GM18868 (cell line): ENCODE data around the gene MXI1.
"Not testable (repeated sequence)": the region's sequence is repeated elsewhere in the genome, so short reads cannot be mapped to it uniquely, and the experiment has no call there.

Source experiments
- ATAC-seq: cut with Tn5 transposase; IDR thresholded peaks from one replicate; pipeline ENCODE4 v1.9.1; 2021; ENCODE audit warnings: mild to moderate bottlenecking, moderate library complexity; ENCODE audit not compliant: unreplicated experiment

MXI1 gene

GRCh38 chr10:110311357-110311949 is 104.0 kb downstream of the MXI1 start:
- ATAC-seq, result no peak

DNA sequence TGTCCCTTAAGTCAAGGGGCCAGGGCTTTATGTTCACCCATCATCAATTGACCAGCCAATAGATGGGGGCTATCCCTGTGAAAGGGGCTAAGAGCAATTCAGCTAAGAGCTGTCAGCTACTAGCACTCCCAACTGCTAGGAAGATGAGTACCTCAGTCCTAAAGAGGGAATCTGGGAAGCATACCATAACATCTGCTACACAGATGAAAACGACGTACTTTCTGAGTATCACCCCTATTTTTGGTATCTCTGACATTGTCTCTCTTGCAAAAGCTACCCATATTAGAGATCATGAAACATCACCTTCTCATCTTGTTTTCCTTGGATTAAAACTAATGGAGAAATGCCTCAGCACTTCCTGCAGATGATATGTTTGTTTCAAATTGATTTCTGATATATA is 104.8 kb downstream of the MXI1 start:
- ATAC-seq, result no peak

GRCh38 chr10:110313674-110314073 is 106.3 kb downstream of the MXI1 start:
- no peak for ATAC-seq

DNA sequence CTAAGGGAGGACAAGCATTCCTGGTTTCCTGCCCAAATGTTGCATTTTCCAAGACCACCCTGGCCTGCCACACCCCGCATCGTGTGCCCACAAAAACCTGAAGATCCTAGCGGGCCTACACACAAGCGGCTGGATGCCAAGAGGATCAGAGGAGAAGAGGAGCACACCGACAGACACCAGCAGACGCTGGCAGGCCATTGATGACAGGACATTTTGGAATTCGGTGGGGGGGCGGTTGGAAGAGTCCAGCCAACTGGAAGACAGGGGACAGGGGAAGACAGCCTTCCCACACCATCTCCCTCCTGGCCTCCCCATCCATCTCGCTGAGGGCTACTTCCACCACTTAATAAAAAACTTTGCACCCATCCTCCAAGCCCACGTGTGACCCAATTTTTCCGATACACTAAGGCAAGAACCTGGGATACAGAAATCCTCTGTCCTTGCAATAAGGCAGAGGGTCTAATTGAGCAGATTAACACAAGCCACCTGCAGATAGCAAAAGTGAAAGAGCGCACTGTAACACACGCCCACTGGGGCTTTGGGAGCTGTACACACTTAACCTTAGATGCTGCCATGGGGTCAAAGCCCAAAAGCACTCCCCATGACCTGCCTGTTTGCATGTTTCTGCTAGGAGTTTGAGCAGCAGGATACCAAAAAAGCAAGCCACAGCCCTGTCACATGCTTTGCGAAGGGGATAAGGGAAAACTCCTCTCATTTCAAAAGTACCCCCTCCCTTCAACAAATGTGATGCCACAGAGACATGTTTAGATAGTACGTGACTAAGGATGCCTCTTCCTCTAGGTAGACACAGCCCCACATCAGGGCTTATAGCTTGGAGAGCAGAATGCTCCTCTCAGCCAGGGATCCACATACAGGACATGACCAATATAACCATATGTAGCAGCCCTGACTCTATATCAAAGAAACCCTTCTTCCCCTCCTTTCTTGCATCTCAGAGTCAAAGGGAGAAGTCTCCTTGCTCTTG is 110.8 kb downstream of the MXI1 start:
- peak; percentile 64 for ATAC-seq

DNA sequence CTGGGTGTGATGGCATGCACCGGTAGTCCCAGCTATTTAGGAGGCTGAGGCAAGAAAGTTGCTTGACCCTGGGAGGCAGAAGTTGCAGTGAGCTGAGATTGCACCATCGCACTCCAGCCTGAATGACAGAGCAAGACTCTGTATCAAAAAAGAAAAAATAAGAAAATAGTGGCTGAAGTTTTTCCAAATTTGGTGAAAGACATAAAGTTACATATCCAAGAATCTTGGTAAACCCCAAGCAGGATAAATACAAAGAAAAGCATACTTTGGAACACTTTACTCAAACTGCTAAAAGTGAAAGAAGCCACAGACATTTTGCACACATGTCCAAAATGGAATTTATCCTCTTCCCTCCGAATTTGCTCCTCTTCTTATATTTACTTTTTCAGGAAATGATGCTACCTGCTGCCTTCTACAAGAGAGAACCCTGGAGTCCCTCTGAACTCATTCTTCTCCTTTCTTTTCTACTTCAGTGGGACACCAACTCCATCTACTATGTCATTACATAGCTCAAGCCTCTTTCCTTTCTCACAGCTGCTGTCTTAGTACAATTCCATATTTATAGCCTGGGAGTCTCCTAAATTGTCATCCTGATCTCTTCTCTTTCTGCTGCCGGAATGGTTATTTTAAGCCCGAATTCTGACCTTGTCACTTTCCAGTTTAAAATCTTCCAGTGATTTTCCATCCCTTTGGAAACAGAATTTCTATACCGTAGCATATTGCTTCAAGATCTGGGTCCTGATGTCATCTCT is 114.6 kb downstream of the MXI1 start:
- ATAC-seq, result no peak

- ATAC-seq, result no peak
These were observed 116.1 kb downstream of the MXI1 start for GRCh38 chr10:110323503-110323902.

DNA sequence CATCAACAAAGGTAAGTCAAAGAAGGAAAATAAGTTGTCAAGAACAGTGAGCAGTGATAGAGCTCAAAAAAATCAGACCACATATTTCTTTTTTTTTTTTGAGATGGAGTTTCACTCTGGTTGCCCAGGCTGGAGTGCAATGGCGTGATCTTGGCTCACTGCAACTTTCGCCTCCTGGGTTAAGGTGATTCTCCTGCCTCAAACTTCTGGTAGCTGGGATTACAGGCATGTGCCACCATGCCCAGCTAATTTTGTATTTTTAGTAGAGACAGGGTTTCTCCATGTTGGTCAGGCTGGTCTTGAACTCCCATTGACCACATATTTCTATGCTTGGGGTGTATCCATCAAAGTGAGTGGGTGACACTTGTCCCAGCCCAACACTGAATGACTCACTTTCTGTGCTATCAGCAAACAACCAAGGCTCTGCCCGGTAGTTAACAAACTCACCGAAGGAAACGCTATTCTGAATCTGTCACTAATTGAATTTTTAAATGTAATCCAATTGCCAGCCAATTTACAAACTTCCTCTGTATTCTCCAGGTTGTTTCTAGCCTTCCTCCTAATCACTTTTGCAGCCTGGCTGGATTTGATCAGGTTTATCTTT is 116.9 kb downstream of the MXI1 start:
- peak; percentile 77 for ATAC-seq

GRCh38 chr10:110324805-110325280 is 117.4 kb downstream of the MXI1 start:
- ATAC-seq, result peak; percentile 74

DNA sequence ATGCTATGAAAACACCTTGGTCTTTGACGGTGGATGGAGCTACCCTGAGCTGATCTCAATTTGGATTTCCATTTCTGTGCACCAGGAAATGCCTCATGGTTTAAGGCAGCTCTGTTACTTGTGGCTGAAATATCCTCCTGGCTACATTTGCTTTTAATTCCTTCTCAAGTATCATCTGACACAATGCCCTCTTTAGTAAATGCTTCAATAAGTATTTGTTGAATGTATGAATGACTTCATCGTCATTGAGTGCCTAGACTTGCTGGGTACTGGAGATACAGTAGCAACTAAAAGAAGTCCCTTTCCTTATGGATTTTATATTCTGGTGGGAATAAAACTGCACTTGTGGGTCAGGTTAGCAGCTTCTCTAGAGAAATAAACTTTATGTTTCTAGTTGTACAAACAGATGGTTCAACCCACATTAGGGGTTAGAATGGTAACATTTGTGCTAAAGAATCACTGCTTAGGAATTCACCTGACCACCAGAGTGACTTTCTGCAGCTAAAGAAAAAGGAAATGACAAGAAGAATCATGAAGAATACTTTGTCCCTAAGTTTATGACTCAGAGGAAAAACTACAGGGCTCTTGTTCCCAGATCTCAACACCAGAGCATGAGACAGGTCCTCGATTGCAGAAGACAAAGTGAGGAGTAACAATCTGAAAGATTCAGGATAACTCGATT is 119.1 kb downstream of the MXI1 start:
- peak; percentile 44 for ATAC-seq

- ATAC-seq, result no peak
These were observed 120.0 kb downstream of the MXI1 start for GRCh38 chr10:110327262-110327914.

DNA sequence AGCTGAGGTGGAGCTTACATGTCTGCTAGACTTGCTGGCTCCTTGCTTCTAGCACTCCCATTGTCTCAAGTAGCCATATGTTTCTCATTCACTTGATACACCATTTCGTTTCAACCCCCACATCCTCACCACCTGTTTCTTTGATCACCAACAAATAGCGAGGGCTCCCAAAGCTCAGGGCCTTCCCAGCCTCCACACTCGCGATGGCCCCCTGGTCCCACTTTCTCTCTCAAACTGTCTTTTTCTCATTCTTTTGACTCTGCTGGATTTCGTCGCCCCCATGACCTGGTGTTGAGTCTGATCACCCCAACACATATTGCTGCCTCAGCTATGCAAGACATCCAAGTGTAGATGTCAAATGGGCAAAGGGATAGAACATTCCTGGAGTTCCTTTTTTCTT is 123.3 kb downstream of the MXI1 start:
- ATAC-seq, result no peak

DNA sequence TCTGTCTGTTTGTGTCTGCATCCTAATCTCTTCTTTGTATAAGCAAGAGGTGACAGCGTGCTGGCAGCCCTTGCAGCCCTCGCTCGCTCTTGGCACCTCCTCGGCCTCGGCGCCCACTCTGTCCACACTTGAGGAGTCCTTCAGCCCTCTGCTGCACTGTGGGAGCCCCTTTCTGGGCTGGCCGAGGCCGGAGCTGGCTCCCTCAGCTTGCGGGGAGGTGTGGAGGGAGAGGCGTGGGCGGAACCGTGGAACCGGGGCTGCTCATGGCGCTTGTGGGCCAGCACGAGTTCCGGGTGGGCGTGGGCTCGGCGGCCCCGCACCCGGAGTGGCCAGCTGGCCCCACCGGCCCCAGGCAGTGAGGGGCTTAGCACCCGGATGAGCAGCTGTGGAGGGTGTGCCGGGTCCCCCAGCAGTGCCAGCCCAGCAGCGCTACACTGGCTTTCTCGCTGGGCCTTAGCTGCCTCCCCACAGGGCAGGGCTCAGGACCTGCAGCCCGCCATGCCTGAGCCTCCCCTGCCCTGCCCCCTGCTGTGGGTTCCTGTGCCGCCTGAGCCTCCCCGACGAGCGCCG is 123.9 kb downstream of the MXI1 start:
- ATAC-seq, result not testable (repeated sequence)

DNA sequence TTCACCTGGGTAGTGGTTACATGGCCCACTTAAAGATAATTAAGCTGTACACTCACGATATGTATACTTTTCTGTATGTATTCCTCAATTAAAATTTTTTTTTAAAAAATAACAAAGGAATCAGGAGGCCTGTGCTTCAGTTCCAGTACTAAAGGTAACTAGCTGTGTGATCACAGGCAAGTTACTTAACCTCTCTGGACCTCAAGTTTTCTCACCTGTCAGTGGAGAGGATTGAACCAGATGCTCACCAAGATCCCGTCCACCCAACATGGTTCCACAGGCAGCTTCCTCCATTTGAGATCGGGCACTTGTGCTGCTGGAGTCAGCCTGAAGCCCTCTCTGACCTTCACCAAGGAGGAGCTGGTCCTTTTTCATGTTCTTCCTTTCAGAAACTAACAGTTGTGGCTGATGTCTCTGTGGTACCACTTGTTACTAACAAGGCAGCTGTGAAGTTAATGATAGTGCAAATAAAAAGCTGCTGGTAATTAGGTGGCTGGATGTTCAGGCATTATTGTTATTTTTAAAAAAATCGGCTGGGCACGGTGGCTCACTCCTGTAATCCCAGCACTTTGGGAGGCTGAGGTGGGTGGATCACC is 126.8 kb downstream of the MXI1 start:
- no peak for ATAC-seq

DNA sequence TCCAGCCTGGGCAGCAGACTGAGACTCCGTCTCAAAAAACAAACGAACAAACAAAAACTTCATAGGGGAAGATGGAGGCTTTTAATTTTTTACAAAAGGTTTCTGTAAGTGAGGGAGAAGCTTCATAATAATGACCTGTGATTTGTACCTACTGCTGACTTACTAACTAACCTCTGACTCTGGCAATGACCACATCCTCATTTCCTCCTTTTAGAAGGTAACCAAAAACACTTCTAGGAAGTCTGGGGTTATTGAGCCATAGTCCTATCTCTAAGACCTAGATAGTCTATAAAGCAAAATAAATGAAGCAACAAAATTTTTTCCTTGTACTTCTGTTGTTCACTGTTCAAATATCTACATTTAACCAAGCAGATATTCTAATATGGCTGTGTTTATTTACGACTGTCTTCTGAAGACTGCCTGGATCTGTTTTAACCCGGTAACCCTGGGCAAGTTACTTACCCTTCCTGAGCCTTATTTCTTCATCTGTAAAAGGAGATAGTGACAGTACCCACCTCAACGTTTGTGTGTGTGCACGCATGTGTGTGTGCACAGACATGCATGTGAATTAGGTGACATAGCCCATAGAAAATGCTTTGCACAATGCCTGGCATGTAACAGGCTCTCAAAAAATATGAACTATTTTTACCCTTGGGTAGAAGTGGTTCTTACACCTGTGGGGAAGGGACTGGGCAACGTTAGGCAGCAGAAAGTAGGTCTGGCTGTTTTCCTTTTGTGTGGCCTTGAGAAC is 128.1 kb downstream of the MXI1 start:
- ATAC-seq, result no peak

DNA sequence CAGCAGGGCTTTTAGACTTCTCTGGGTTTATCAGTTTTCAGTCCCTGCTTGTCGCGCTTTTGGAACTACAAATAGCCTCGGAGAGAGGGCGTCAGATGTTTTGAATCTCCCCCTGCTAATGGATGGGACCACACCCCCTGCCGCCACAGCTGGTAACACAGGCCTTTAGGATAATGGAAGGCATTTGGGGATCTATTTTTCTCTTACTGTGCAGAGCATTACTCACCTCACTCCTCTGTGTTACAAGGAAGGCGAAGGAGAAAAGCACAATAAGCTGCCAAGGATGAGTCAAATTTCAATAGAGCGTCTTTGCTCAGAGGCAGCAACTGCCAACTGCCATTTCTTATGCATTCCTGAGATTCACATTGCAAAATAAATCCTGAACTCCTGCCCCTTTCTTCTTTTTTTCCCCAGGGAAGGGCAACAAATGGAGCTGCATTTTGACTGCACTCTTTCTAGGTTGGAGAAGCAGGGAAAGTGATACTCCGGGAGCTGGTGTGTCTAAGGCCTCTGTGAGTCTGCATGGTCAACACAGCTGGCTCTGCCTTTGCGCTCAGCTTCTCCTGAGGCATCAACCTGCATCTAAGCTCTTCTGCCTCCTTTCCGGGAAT is 128.8 kb downstream of the MXI1 start:
- no peak for ATAC-seq
